Activated CD8-positive, alpha-beta T cell treated with anti-CD3 and anti-CD28 coated beads for 36 hours (primary cell): Measurements from ENCODE around the gene RAD51B. TPM values are rescaled to one million over a fixed set of nuclear protein-coding genes. Genes with fewer than 3 reads are reported as not detected.

Experiments used
- ATAC-seq: fragments of 200-7000 bp; cut with Tn5 transposase; one replicate; pipeline ENCODE4 v1.10.0; 2021; ENCODE audit warnings: mild to moderate bottlenecking, moderate library complexity
- CTCF ChIA-PET: fragments of 350-600 bp; sonication (Branson Sonifier 250); formaldehyde crosslinking; loops from one replicate; lab custom pipeline; 2021; ENCODE audit warnings: antibody characterized with exemption; lab: Charles Lee
- POLR2A ChIA-PET: fragments of 350-600 bp; sonication (Branson Sonifier 250); formaldehyde crosslinking; loops from one replicate; lab custom pipeline; 2021; ENCODE audit warnings: antibody characterized with exemption; lab: Charles Lee
- DNase-seq: peaks from one replicate; pipeline ENCODE4 v3.0.0-alpha.2; 2020
- H3K27ac Mint-ChIP-seq: one replicate; pipeline ENCODE4 v1.8.0; 2021; ENCODE audit warnings: mild to moderate bottlenecking, mixed read lengths
- H3K27me3 Mint-ChIP-seq: one replicate; pipeline ENCODE4 v1.8.0; 2021; ENCODE audit warnings: mixed read lengths
- H3K36me3 Mint-ChIP-seq: one replicate; pipeline ENCODE4 v1.8.0; 2021; ENCODE audit warnings: low read depth, mixed read lengths
- H3K4me1 Mint-ChIP-seq: one replicate; pipeline ENCODE4 v1.8.0; 2021; ENCODE audit warnings: low read depth, mixed read lengths
- H3K4me3 Mint-ChIP-seq: one replicate; pipeline ENCODE4 v1.8.0; 2021; ENCODE audit warnings: mild to moderate bottlenecking, moderate library complexity, mixed read lengths
- H3K9me3 Mint-ChIP-seq: one replicate; pipeline ENCODE4 v1.8.0; 2021; ENCODE audit warnings: mixed read lengths
- CTCF ChIP-seq: fragments of 200-600 bp; IDR thresholded peaks from one replicate; pipeline ENCODE4 v1.8.0; 2022; ENCODE audit warnings: antibody characterized with exemption, mild to moderate bottlenecking
- intact Hi-C: fragments of 100-400 bp; cut with micrococcal nuclease; formaldehyde crosslinking; loops from one replicate; pipeline ENCODE4 v1.10.0; 2022
- total RNA-seq, 2 experiments: library from RNA; stranded (reverse); gene quantifications; one replicate each; pipeline ENCODE4 v1.2.3, GENCODE V29; 2021

Gene RAD51B
- total RNA-seq, 2 experiments from 2014 or later, result 38.2 to 40.6 TPM

- intact Hi-C loops, result no loop called here
- ATAC-seq (no peak), DNase-seq (no peak)
- H3K4me1 Mint-ChIP-seq, result no peaks in the 10 kb centered on the region
- H3K27ac Mint-ChIP-seq, result no peak overlapping the region
- no peaks in the 10 kb centered on the region for H3K27me3 Mint-ChIP-seq
- no peak for TF ChIP-seq CTCF
- no peaks in the 10 kb centered on the region for H3K36me3 Mint-ChIP-seq
- ChIA-PET POLR2A (interaction anchor here (1.0 to 1.8 kb wide), 2 partner anchors 12 to 155 kb away, joined by 3 to 5 read pairs; no protein-coding TSS in a partner anchor), CTCF (interaction anchor here (1.1 to 1.7 kb wide), 2 partner anchors 10 to 13 kb away, joined by 3 to 5 read pairs; no protein-coding TSS in a partner anchor)
- H3K4me3 Mint-ChIP-seq, result no peak overlapping the region
- H3K9me3 Mint-ChIP-seq, result peaks cover 5% of the 10 kb centered on the region
Observed at GRCh38 chr14:68639000-68639757, 819.6 kb downstream of the RAD51B start.

GRCh38 chr14:68639758-68640574 is 820.4 kb downstream of the RAD51B start:
- no peaks in the 10 kb centered on the region for H3K4me1 Mint-ChIP-seq
- no peak for ATAC-seq
- no peaks in the 10 kb centered on the region for H3K27me3 Mint-ChIP-seq
- ChIA-PET CTCF (interaction anchor here (1.2 to 1.6 kb wide), 2 partner anchors 148 to 177 kb away, joined by 3 read pairs; no protein-coding TSS in a partner anchor), POLR2A (interaction anchor here (0.8 to 1.8 kb wide), 3 partner anchors 10 to 156 kb away, joined by 3 to 5 read pairs (median 4); no protein-coding TSS in a partner anchor)
- peaks cover 5% of the 10 kb centered on the region for H3K9me3 Mint-ChIP-seq
- intact Hi-C loops, result no loop called here
- TF ChIP-seq CTCF, result no peak
- no peaks in the 10 kb centered on the region for H3K36me3 Mint-ChIP-seq
- H3K27ac Mint-ChIP-seq, result no peak overlapping the region
- no peak for DNase-seq
- H3K4me3 Mint-ChIP-seq, result no peak overlapping the region

GRCh38 chr14:68643673-68644072 is 824.1 kb downstream of the RAD51B start:
- Mint-ChIP-seq H3K27me3 (no peaks in the 10 kb centered on the region), H3K4me1 (no peaks in the 10 kb centered on the region), H3K27ac (no peak overlapping the region), H3K9me3 (peaks cover 5% of the 10 kb centered on the region), H3K4me3 (no peak overlapping the region), H3K36me3 (no peaks in the 10 kb centered on the region)
- ChIA-PET CTCF (no interaction called here), POLR2A (no interaction called here)
- intact Hi-C loops, result no loop called here
- DNase-seq (no peak), ATAC-seq (no peak)
- no peak for TF ChIP-seq CTCF

GRCh38 chr14:68644101-68644500 is 824.5 kb downstream of the RAD51B start:
- Mint-ChIP-seq H3K9me3 (peaks cover 5% of the 10 kb centered on the region), H3K36me3 (no peaks in the 10 kb centered on the region), H3K4me3 (no peak overlapping the region), H3K27ac (no peak overlapping the region), H3K27me3 (no peaks in the 10 kb centered on the region), H3K4me1 (no peaks in the 10 kb centered on the region)
- intact Hi-C loops, result no loop called here
- ChIA-PET CTCF (no interaction called here), POLR2A (interaction anchor here (0.6 kb wide), 1 partner anchor 604 kb away, joined by 3 read pairs; no protein-coding TSS in a partner anchor)
- TF ChIP-seq CTCF, result no peak
- DNase-seq (no peak), ATAC-seq (no peak)
